Hypothalamus (tissue), 51 donors: ENCODE data around the gene TSHZ2.
"Not testable (repeated sequence)": the region's sequence is repeated elsewhere in the genome, so short reads cannot be mapped to it uniquely, and the experiment has no call there.

Source experiments
- DNase-seq, 51 donors: peaks; one replicate each; lab custom pipeline; 2025; lab: John Stamatoyannopoulos, UW

The TSHZ2 gene

DNA sequence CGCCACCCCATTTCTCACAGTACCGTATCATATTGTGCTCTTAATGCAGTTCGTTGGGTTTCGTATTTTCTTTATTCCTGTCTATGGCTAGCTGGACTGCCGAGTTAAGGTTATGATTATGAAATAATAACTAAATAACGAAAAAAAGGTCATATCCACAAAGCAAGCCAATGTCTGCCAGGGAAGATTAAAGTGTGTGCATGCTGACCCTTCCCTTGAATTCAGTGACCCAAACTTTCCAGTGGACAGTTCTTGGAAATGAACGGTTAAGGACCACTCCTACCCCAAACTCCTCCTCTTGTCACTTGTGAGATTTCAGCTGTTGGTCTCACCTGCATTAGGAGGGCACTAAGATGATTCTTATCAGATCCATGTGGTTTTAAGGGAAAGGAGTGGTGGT lies 449.9 kb downstream of the TSHZ2 start:
- DNase-seq: no peak

DNA sequence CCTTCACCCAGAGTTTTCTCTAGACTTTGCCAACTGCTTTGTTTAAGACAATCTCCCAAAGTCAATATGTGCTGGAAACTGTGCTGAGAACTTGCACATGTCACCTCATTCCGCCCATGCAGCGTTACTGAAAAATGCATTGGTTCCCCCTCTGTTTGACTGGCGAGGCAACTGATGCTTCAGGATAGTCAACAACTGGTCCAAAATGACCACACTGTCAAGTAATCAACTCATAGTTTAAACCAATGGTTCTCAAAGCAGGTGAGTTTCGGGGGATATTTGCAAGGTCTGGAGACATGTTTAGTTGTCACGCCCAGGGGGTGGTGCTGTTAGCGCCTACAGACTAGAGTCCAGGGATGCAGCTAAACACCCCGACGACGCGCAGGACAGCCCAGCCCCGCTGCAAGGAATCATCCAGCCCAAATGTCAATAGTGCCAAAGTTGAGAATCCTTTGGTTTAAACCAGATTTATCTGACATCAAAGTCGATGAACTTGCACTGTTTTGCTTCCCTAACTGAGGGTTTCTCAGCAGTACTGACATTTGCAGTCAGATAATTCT lies 451.5 kb downstream of the TSHZ2 start:
- no peak for DNase-seq

DNA sequence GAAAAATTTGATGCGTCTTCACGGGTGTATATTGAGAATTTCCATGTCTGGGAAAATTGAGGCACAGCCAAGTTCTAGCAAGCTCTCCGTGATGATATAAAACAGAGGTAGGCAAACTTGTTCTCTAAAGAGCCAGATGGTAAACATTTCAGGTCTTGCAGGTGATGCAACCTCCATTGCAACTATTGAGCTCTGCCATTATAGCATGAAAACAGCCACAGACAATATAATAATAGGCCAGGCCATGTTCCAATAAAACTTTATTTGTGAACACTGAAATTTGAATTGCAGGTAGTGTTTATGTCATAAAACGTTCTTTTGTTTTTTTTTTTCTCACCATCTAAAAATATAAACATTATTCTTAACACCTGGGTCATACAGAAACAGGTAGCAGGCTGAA lies 453.3 kb downstream of the TSHZ2 start:
- no peak for DNase-seq

DNA sequence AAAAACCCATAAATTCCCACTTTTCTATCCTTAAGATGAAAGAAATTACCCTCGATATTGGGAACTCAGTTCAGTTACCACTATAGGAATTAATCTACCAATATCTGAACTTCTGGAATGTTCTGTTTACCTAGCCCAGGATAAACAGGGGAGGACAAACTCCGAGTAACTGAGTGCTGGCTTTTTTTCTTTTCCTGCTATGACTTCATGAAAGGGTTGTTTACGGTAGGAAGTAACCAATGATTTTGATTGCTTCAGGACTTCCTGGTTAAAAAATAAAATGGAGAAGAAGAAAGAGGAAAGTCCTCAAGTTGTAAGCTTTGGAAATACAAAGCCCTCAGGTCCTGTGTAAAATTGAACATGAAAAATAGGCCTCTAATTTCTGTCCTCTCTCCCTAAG lies 453.8 kb downstream of the TSHZ2 start:
- DNase-seq: no peak

DNA sequence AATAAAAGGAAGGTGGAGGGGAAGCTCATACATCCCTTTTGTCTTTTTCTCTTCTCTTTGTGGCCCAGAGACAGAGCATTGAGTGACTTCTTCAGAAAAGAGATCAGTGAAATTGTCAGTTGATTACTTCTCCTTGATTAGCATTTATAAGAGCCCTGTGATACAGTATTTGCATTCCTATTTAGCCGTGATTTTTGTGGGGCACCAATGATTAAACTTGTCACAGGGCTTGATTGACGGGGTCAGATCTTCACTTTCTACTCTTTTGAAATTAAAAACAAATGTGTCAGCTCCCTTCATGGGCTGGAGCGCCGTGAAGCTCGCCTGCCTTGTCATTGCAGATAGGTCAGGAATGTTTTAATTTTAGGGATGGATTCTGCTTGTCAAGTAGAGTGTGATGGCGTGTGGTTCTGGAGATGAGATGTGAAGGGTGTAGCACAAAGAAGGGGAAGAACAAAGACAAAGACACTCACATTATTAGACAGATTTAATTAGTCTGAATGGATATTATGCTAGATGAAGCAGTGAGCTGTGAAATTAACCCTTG lies 454.7 kb downstream of the TSHZ2 start:
- DNase-seq: no peak

DNA sequence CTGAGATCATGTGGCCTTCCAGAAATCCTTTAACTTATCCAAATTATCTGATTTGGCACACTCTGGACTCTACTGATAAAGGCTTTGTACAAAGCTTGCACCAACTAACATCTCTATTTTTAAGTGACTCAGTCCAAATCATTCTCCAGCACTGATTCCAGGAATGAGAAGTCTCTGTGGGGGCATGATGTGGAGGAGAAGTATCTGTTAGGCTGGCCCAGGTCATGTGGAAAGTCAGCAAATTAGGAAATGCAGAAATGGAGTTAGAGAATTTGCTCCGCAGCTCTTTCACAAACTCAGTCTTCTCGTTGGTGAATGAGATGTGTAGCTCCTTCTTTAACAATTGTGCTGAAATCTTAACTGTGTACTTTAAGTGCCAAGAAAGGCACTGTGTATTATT lies 455.8 kb downstream of the TSHZ2 start:
- DNase-seq: no peak

DNA sequence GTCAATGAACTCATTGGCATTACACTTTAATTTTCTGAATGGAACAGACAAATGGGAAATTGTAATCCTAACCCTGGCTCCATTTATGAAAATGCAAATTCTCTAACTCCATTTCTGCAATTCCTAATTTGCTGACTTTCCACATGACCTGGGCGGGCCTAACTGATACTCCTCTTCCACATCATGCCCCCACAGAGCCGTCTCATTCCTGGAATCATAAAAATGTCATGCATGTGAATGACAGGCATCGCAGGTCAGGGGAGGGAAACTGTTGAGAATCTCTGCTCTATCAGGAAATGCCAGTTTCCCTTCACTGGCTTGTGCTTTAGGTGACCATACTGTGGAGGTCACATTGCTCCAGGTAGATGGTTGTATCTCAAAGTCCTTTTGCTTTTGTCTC lies 456.4 kb downstream of the TSHZ2 start:
- no peak for DNase-seq

DNA sequence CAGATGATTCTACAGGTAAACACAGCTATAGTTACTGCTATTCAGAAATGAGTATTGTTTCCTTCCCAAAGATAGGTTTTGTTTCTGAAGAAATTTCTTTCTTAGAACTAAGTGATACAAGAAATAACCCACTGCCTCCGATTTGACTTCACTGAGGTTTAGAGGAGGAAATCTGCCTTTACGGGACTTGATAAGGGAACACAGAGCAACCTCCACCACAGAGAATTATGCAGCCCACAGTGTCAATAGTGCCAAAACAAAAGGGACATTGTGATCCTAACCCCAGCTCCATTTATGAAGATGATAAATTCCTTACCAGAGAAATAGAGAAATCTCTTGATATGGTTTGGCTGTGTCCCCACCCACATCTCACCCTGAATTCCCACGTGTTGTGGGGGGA lies 456.8 kb downstream of the TSHZ2 start:
- DNase-seq: no peak

DNA sequence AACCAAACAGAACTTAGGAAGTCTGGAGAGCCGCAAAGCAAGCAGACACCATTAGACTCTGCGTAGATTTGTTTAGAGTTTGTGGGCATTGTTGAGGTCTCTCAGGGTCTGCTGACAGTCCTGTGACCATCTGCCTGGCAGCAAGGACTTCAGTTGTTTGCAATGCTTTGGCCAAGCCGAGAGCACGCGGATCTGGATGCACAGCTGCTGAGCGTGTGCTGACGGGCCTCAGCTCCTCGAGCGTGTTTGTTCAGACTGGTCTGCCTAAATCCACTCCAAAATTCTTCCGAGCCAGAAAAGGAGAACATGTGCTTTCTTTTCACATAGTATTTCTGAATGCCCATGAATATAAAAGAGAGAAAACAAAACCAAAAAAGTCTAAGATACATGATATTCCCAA lies 462.5 kb downstream of the TSHZ2 start:
- no peak for DNase-seq

DNA sequence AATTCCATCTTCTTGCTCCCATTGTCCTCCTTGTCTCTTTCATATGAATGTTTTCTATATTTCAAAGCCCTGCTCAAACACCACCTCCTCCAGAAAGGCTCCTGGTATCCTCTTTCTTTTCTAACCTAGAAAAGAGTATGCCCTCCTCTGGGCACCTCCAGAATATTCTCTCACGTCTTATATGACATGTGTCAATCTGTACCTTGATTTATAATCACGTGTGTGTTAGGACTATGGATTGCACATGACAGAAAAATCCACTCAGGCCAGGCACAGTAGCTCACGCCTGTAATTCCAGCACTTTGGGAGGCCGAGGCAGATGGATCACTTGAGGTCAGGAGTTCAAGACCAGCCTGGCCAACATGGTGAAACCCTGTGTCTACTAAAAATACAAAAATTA lies 464.8 kb downstream of the TSHZ2 start:
- DNase-seq: not testable (repeated sequence)

DNA sequence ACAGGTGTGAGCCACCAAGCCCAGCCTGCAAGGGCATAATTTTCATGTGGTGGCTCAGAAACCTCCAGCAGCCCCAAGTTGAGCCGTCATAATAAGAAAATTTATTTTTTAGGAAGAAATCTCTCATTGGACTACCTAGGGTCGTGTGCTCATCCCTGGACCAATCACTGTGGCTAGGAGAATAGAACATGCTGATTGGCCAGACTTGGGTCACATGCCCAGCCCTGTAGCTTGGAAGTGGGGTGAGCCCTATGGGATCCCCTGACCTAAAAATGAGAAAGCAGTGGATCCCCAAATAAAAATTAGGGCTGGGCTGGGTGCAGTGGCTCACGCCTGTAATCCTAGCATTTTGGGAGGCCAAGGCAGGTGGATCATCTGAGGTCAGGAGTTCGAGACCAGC lies 466.2 kb downstream of the TSHZ2 start:
- no peak for DNase-seq

DNA sequence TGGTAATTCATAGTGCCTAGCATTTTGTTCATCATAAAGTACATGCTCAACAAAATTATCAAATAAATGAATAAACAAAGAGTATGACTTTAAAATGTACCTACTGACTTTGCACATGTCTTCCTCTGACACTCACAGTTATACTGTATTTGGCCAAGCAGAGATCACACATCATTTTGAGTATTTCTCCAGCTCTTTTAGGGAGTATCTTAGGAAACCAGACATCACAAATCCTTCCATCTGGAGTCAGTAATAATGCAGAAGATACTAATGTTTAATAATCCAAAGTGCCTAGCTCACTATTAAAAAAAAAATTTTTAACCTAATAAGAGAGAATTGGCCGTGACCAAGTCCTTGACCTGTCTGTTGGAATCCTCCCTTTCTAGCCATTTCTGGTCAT lies 466.9 kb downstream of the TSHZ2 start:
- no peak for DNase-seq

DNA sequence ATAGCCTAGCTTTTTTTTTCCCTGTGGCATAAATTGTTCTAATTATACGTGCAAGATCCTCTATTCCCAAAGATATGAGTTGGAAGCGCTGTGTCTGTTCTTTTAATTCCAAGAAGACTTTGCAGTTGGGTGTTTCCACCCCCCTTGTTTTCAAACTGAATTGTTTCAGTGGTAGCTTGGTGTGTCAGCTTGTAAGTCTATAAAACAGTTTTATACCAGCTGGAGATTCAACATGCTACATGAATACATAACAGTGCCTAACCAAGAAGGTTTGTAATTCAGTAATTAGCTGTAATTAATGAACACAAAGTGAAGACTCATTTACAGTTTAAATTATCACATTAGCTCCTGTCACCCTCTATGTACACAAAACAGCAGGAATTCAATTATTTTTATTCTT lies 467.5 kb downstream of the TSHZ2 start:
- no peak for DNase-seq

DNA sequence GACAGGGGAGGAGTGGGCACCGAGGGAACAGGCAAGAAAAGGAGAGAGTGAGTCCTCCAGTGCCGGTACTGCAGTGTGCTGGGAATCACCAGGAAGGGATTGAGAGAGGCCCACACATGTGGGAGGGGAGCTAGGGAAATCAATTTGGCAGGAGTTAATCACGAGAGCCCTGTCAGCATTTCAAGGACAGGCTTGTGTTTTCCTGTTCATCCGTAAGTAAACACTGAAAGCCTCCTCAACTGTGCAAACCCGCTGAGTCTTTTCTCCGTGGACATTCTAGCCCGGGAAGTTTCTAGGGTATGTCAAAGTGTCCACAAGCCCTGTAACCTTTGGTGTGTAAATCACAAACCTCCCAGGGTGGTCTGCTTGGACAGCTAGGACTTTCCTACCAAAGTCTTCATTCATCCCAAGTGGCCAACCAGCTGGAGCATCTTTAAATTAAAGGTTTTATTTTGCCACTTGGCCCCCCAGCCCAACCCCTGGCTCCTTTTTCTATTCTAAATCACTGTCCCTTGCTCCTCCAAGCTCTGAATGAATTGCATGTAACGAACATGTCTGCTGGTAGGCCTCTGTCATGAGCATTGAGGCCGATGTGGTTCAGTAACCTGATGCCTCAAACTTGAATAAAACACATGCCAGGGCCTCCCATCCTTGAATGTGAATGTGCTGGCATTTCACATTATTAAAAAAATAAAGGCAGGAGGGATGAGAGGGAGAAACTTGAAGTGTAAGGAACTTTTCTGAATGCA lies 472.4 kb downstream of the TSHZ2 start:
- no peak for DNase-seq

DNA sequence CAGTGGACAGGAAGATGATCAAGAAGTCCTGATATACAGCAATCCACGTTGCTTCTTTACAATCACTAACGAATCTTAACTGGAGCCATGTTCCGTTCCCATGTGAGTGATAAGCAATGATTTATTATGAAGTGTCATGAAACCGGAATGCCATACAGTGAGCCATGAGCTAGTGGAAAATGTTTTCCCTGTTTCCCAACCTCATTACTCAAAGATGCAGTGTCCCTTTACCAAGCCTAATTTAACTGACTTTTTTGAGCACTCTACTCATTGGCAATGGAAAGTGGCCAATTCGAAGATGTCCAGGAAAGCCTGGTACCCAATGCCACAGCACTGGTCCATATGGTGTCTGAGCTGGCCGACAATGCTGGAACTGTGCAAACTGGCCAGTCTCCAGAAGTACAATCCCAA lies 473.2 kb downstream of the TSHZ2 start:
- no peak for DNase-seq

DNA sequence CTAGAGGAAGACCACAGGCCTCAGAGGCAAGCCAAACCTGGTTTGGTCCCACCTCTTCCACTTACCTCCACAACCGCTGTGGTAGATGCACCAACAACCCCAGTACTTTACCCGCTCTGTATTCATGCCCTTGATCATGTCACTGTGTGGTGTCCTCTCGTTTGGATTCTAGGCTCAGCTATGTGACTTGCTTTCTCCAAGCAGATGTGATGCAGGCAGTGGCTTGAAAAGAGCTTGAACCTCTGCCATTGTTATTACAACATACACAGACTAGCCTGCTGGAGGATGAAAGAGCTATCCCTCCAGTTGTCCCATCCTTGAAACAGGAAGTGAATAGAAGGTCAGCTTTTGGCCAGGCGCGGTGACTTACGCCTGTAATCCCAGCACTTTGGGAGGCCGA lies 473.8 kb downstream of the TSHZ2 start:
- no peak for DNase-seq

DNA sequence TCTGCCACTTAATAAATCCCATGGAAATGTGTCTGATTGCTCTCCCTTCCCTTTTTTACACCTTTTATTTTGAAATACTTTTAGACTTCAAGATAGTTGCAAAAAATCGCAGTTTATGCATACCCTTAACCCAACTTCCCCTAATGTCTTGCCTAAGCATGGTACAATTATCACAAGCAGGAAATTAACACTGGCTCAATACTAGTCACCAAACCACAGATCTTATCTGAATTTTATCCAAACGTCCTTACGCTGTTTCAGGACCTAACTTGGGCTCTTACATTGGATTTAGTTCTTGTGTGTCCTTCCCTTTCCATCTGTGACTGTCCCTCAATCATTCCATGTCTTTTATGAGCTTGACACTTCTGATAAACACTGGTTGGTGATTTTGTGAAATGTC lies 475.2 kb downstream of the TSHZ2 start:
- no peak for DNase-seq

DNA sequence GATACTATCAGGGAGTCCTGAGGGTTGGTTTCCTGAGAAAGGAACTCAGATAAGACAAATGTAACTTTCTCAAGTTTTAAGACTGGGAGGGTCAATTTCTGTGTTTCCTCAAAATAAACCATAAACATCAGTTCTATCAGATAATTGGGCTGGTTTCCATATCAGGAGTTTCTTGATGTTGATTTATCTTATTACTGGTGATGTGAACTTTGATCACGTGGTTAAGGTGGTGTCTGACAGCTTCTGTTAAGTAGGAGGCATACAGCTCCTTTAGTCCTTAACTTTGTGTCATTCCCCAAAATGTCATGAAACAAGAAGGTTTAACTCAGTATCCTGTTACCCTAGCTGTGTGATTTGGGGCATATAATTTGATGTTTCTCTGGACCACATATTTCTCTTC lies 476.3 kb downstream of the TSHZ2 start:
- DNase-seq: no peak

DNA sequence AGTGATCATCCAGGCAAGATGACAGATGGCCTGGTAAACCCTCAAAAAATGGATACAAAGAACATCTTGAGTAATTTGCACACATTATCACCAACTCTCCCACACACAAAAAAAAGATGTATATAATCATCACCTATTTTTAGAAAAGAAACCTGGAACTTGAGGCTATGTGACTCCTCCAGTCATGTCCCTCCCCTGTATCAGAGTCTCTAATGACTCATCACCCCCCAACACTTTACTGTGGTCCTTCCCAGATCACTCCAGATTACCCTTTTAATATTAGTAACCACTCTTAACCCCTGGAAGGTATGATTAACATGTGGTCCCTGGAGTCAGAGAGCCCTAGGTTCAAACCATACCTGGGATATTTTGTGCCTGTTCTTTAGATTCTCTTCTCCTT lies 476.7 kb downstream of the TSHZ2 start:
- DNase-seq: no peak

DNA sequence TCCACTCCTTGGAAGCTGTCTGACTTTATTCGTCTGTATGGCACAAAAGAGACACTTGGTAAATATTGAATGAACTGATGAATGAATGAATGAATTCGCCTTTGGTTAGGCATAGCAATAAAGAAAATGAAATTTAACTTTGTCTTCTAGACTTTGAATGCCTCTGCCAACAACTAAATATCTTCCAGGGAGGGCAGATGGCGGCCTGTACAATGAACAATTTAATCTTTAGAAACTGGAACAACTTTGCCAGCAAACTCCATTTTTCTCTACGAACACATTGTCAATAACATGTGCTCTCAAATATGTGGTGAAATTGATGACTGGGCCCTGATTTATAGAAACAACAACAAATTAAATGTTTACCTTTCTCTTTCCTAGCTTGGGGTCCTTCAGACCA lies 480.9 kb downstream of the TSHZ2 start:
- DNase-seq: no peak

DNA sequence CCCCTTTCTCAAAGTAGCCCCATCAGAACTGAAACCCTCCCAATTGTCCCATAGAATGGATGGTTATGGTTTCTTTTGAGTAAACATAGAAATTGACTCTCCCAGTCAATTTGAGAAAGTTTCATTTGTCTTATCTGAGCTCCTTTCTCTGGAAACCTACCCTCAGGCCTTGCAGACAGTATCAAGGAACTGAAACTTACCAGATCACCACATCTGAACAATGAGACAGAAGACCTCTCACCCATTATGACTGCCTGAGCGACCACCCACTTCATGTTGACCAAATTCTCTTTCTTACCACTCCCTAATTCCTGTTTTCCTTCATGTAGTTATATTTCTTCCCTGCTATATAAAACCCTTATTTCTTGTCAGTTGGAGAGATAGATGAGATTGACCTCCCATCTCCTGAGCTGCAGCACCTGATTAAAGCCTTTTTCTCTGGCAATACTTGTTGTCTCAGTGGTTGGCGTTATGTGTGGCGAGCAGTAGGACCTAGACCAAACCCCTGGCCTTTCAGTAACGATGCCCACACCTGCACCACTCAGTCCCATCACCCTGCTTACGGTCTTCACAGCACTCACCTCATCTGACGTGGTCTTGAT lies 482.6 kb downstream of the TSHZ2 start:
- no peak for DNase-seq
